Mucosa of descending colon (tissue), 3 donors: ENCODE results near the gene ABCG8. TPM values are rescaled to one million over a fixed set of nuclear protein-coding genes. Genes with fewer than 3 reads are reported as not detected.
A peak's percentile ranks its signal among the peaks of the same experiment; 100 is the strongest.

ENCODE experiments used
- ATAC-seq: fragments of 200-7000 bp; cut with Tn5 transposase; one replicate; pipeline ENCODE4 v1.9.1; 2020; ENCODE audit warnings: mild to moderate bottlenecking, moderate library complexity
- DNase-seq, 3 donors: peaks; one replicate each; pipeline ENCODE4 v3.0.0-alpha.2; 2020
- H3K36me3 ChIP-seq: fragments of 200-600 bp; one replicate; pipeline ENCODE4 v1.8.0; 2021; ENCODE audit warnings: low read depth, mild to moderate bottlenecking
- H3K4me1 ChIP-seq: fragments of 200-600 bp; one replicate; pipeline ENCODE4 v1.8.0; 2021; ENCODE audit warnings: low read depth, mild to moderate bottlenecking
- H3K4me3 ChIP-seq: fragments of 200-600 bp; one replicate; pipeline ENCODE4 v1.8.0; 2021; ENCODE audit warnings: mild to moderate bottlenecking
- H3K9me3 ChIP-seq: fragments of 200-600 bp; one replicate; pipeline ENCODE4 v1.8.0; 2021; ENCODE audit warnings: mild to moderate bottlenecking
- CTCF ChIP-seq: fragments of 200-600 bp; IDR thresholded peaks from one replicate; pipeline ENCODE4 v1.8.0; 2022; ENCODE audit warnings: antibody characterized with exemption, mild to moderate bottlenecking
- intact Hi-C, 2 donors: fragments of 100-400 bp; cut with DNase I in 1 of 2; cut with micrococcal nuclease in 1 of 2; formaldehyde crosslinking; loops; one replicate each; pipeline versions ENCODE4 v1.11.0 to v1.11.1; 2022; cut with DNase I, micrococcal nuclease
- total RNA-seq, 3 donors: library from RNA; stranded (reverse); fragmentation: NEBNext Ultra II Directional in 2 of 3; extraction: Animal tissue kit (Norgen Biotek cat#: 25700) in 2 of 3; gene quantifications; one replicate each; pipeline versions ENCODE4 v1.2.1 to v1.2.4, GENCODE V29; 2021 to 2023
- donor health status: DM: no; HTN: no; CAD: no; lungs with moderate emphysema.
- donor health status: DM: no; HTN: no; CAD: no.
- donor health status: DM: no; HTN: yes; CAD: no.

The ABCG8 gene
- total RNA-seq, 3 donors from 2014 or later = 0.06 to 0.87 (median 0.49) TPM

GRCh38 chr2:43896906-43897305, 58.1 kb downstream of the ABCG8 start:
- no peak for TF ChIP-seq CTCF
- intact Hi-C loops = no loop called here
- no peak overlapping the region for H3K4me3 ChIP-seq
- DNase-seq = no peak
- no peaks in the 10 kb centered on the region for H3K9me3 ChIP-seq
- H3K36me3 ChIP-seq = no peaks in the 10 kb centered on the region
- no peak for ATAC-seq
- H3K4me1 ChIP-seq = no peaks in the 10 kb centered on the region

GRCh38 chr2:43897492-43897891, 58.7 kb downstream of the ABCG8 start:
- no peak for DNase-seq
- no peak overlapping the region for H3K4me3 ChIP-seq
- TF ChIP-seq CTCF = no peak
- intact Hi-C loops = no loop called here
- no peak for ATAC-seq
- no peaks in the 10 kb centered on the region for H3K36me3 ChIP-seq
- H3K4me1 ChIP-seq = no peaks in the 10 kb centered on the region
- H3K9me3 ChIP-seq = no peaks in the 10 kb centered on the region

GRCh38 chr2:43898134-43898837, 59.5 kb downstream of the ABCG8 start:
- DNase-seq = peak in 2 of 3 donors; percentile 61 to 74
- H3K4me1 ChIP-seq = no peaks in the 10 kb centered on the region
- peak; percentile 88 for ATAC-seq
- H3K9me3 ChIP-seq = no peaks in the 10 kb centered on the region
- TF ChIP-seq CTCF = no peak
- no peaks in the 10 kb centered on the region for H3K36me3 ChIP-seq
- intact Hi-C loops = no loop called here
- no peak overlapping the region for H3K4me3 ChIP-seq

GRCh38 chr2:43898838-43899346, 60.1 kb downstream of the ABCG8 start:
- intact Hi-C loops = no loop called here

GRCh38 chr2:43899589-43899988, 60.8 kb downstream of the ABCG8 start:
- Histone ChIP-seq H3K4me3 (no peak overlapping the region), H3K36me3 (no peaks in the 10 kb centered on the region), H3K4me1 (no peaks in the 10 kb centered on the region), H3K9me3 (no peaks in the 10 kb centered on the region)
- no peak for TF ChIP-seq CTCF
- DNase-seq (no peak), ATAC-seq (no peak)
- intact Hi-C loops = no loop called here

More at GRCh38 chr2:43898838-43899346, 60.1 kb downstream of the ABCG8 start:
- Histone ChIP-seq H3K9me3 (no peaks in the 10 kb centered on the region), H3K4me3 (no peak overlapping the region), H3K4me1 (no peaks in the 10 kb centered on the region), H3K36me3 (no peaks in the 10 kb centered on the region)
- no peak for TF ChIP-seq CTCF
- ATAC-seq (peak; percentile 24), DNase-seq (no peak)
